Erythroblast (primary cell): ENCODE results near the gene KCTD17.

Experiments used
- GATA1 ChIP-seq: IDR thresholded peaks from 2 replicates; pipeline ENCODE4 v1.6.1; 2011; ENCODE audit warnings: low read depth, mild to moderate bottlenecking, control low read depth, low read length, moderate library complexity
- POLR2A ChIP-seq: IDR thresholded peaks from 2 replicates; pipeline ENCODE4 v1.6.1; 2011; ENCODE audit warnings: mild to moderate bottlenecking, low read length

DNA sequence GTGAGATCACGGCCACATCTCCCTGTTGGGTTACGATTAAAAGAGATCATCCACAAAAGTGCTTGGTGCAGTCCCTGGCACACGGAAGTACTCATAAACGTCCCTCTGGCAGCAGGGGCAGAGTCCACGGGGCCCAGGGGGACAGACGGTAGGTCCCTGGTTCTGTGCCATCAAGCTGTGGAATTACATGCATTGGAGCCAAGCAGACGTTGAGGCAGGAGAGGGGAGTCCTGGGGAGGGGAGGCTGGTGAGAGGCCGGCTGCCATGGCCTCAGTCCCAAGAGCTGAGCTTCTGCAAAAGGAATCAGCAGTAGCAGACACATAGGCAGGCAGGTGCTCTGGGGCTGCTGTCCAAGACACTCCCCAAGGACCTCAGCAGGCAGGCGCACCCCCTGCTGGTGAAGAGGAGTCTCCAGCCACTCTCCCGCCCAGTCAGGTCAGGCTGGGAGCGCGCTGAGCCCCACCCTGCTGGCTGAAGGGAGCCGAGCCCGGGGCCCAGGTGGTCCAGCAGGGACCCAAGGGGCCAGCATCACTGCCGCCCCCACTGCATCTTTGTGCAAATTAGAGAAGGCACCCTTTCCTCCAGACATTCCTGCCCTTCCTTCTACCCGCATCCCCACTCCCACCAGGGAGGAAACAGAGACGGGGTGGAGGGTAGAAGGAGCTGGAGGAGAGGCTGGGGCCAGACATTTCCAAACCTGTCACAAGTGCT lies 7.6 kb upstream of the KCTD17 start:
- TF ChIP-seq POLR2A (no peak), GATA1 (no peak)
